Measurements from ENCODE around the gene LIPC. TPM values are rescaled to one million over a fixed set of nuclear protein-coding genes. Genes with fewer than 3 reads are reported as not detected.

LIPC gene
- total and polyA plus RNA-seq, 9 of the 15 experiments (the other 6 are each of a cell fraction or from before 2014, with no cell fraction given): 0.07 to 0.41 (median 0.11) TPM; not detected in 2

DNA sequence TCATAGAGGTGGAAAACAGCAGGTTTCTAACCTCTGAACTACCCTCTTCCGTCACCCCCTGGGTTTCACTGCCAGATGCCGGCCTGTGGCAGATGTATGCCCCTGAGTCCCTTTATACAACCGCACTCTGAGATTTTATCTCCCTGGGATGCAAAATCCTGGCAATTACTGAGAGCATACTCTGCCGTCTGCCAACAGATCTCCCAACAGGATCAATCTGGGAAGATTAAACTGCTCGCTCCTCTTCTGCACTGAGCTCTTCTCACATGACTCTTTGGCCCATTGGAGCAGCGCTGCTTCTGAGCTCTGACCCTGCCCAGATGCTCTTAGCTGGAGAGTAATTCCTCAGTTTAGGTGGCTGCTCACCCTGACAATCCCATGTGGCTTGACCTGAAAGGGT is 133.2 kb downstream of the LIPC start (continued):
- TF ChIP-seq, protein P1, sequence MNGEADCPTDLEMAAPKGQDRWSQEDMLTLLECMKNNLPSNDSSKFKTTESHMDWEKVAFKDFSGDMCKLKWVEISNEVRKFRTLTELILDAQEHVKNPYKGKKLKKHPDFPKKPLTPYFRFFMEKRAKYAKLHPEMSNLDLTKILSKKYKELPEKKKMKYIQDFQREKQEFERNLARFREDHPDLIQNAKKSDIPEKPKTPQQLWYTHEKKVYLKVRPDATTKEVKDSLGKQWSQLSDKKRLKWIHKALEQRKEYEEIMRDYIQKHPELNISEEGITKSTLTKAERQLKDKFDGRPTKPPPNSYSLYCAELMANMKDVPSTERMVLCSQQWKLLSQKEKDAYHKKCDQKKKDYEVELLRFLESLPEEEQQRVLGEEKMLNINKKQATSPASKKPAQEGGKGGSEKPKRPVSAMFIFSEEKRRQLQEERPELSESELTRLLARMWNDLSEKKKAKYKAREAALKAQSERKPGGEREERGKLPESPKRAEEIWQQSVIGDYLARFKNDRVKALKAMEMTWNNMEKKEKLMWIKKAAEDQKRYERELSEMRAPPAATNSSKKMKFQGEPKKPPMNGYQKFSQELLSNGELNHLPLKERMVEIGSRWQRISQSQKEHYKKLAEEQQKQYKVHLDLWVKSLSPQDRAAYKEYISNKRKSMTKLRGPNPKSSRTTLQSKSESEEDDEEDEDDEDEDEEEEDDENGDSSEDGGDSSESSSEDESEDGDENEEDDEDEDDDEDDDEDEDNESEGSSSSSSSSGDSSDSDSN (IDR thresholded peaks at IDR 0.05; ENCODE audit: borderline replicate concordance in 1 of 2, low read depth in 2 of 2, low read length in 2 of 2): no peak
- TF ChIP-seq SNIP1 (IDR thresholded peaks at IDR 0.05; ENCODE audit: low read depth): no peak

DNA sequence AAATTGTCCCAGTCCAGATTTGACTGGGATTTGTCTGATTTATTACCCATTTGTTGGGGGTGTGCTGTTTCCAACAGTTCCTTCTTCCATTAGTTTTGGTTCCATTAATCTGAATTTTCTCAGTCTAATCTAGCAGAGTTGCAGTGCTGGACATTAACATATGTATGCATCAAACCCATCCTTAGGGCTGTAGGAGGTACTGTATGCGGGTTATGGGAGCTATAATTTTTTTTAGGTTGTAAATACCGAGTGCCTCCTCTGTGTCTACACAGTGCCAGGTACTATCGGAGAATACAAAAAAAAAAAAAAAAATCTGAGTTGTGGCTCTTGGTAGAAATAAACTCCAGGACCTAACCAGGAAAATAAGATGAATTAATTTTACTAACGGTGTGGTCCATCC is 133.8 kb downstream of the LIPC start:
- in situ Hi-C loops (cut with MboI) (no loop called here), intact Hi-C loops (cut with micrococcal nuclease) (no loop called here)
- POLR2A ChIA-PET: interaction anchor here (0.7 kb wide), 1 partner anchor 19 kb away, joined by 3 read pairs; no protein-coding TSS in a partner anchor
- Histone ChIP-seq H3K4me1 (replicated peaks in 1 of 2; ENCODE audit: control insufficient read depth in 2 of 2, insufficient read depth in 2 of 2, low read length in 2 of 2) (peaks cover 0 to 15% of the 10 kb centered on the region in 2 experiments; a peak in 4 of 5 replicates), H3K9me3 (replicated peaks; ENCODE audit: control insufficient read depth, insufficient read depth, low read depth, low read length) (no peaks in the 10 kb centered on the region), H3K79me2 (ENCODE audit: control insufficient read depth, insufficient read depth, low read length) (no peaks in the 10 kb centered on the region), H3K4me3 (no peak overlapping the region), H3K36me3 (ENCODE audit: control insufficient read depth, insufficient read depth, low read length) (no peaks in the 10 kb centered on the region), H4K20me1 (replicated peaks; ENCODE audit: control insufficient read depth, insufficient read depth, low read length) (no peaks in the 10 kb centered on the region), H3K4me2 (ENCODE audit: insufficient read depth, low read length) (no peak overlapping the region), H3K9me1 (ENCODE audit: control insufficient read depth, insufficient read depth, low read length) (no peaks in the 10 kb centered on the region), H3K9ac (ENCODE audit: insufficient read depth in 1 of 2, low read depth in 2 of 2, low read length in 2 of 2) (no peak overlapping the region), H3K27ac (ENCODE audit: extremely low read depth, low read depth, low read length) (no peak overlapping the region), H2AFZ (ENCODE audit: low read depth, low read length) (no peak overlapping the region), H3K27me3 (ENCODE audit: control insufficient read depth in 2 of 2, insufficient read depth in 2 of 2, low read length in 2 of 2) (no peaks in the 10 kb centered on the region)
- WGBS (ENCODE audit: insufficient coverage, low coverage, missing lambda C conversion rate): 28% methylated on average over 3 of the region's 4 CpGs
- CTCF ChIA-PET (ENCODE audit: low intra/inter-chr PET ratio): no interaction called here
- ATAC-seq: 0 out of 3 replicates have a peak, but pooled peaks have one; percentile 19
- FAIRE-seq: no peak
- no peak for DNase-seq (ENCODE audit: extremely low read depth in 1 of 4, low spot score in 3 of 4)
- no TSS peak for BruUV-seq (replicated peaks)
- TF ChIP-seq, protein P2, sequence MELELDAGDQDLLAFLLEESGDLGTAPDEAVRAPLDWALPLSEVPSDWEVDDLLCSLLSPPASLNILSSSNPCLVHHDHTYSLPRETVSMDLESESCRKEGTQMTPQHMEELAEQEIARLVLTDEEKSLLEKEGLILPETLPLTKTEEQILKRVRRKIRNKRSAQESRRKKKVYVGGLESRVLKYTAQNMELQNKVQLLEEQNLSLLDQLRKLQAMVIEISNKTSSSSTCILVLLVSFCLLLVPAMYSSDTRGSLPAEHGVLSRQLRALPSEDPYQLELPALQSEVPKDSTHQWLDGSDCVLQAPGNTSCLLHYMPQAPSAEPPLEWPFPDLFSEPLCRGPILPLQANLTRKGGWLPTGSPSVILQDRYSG (tag; conservative IDR thresholded peaks at IDR 0.05; ENCODE audit: low read depth): no peak
- TF ChIP-seq PHTF2 (CRISPR knock-in tag; IDR thresholded peaks at IDR 0.05): no peak
- no peak for TF ChIP-seq NCOA2 (IDR thresholded peaks at IDR 0.05; ENCODE audit: partially characterized antibody in 2 of 2)
- TF ChIP-seq STAG1 (CRISPR knock-in tag; IDR thresholded peaks at IDR 0.05; ENCODE audit: borderline replicate concordance): no peak
- TF ChIP-seq FOXA1 (IDR thresholded peaks at IDR 0.05; ENCODE audit: borderline replicate concordance): no peak
- no peak for TF ChIP-seq SMAD2 (IDR thresholded peaks at IDR 0.05; ENCODE audit: low read depth, low read length)
- TF ChIP-seq RNF2 (IDR thresholded peaks at IDR 0.05): no peak
- TF ChIP-seq PCBP2 (IDR thresholded peaks at IDR 0.05; ENCODE audit: low read depth, low read length, poor library complexity, severe bottlenecking): no peak
- no peak for TF ChIP-seq SP2 (IDR thresholded peaks at IDR 0.05; ENCODE audit: extremely low read depth, low read depth, low read length, poor library complexity, severe bottlenecking)
- TF ChIP-seq ZNF165 (CRISPR knock-in tag; IDR thresholded peaks at IDR 0.05; ENCODE audit: borderline replicate concordance): no peak
- TF ChIP-seq ZSCAN32 (CRISPR knock-in tag; IDR thresholded peaks at IDR 0.05): no peak
- TF ChIP-seq, protein P3, sequence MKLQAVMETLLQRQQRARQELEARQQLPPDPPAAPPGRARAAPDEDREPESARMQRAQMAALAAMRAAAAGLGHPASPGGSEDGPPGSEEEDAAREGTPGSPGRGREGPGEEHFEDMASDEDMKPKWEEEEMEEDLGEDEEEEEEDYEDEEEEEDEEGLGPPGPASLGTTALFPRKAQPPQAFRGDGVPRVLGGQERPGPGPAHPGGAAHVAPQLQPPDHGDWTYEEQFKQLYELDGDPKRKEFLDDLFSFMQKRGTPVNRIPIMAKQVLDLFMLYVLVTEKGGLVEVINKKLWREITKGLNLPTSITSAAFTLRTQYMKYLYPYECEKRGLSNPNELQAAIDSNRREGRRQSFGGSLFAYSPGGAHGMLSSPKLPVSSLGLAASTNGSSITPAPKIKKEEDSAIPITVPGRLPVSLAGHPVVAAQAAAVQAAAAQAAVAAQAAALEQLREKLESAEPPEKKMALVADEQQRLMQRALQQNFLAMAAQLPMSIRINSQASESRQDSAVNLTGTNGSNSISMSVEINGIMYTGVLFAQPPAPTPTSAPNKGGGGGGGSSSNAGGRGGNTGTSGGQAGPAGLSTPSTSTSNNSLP (IDR thresholded peaks at IDR 0.05; ENCODE audit: borderline replicate concordance, low read depth, low read length): no peak
- TF ChIP-seq GATAD2A (IDR thresholded peaks at IDR 0.05): no peak
- no peak for TF ChIP-seq TOE1 (IDR thresholded peaks at IDR 0.05; ENCODE audit: borderline replicate concordance)
- no peak for TF ChIP-seq TOE1 (CRISPR knock-in tag; IDR thresholded peaks at IDR 0.05; ENCODE audit: borderline replicate concordance, low read depth)
